ENCODE results near the gene PTRH1.

GRCh38 chr9:127673234-127673633 is 42.2 kb downstream of the PTRH1 start:
- TF ChIP-seq POLR2AphosphoS5 (IDR thresholded peaks at IDR 0.05; ENCODE audit: borderline replicate concordance, low read depth, low read length) (no peak), EZH2 (IDR thresholded peaks at IDR 0.05) (no peak), FOXP2 (optimal IDR thresholded peaks at IDR 0.05; ENCODE audit: control extremely low read depth, extremely low read length, insufficient read depth) (no peak)
